Dendritic cell treated with granulocyte-macrophage colony-stimulating factor and Interleukin-4, amounts not matched to agents 40 ng/mL and 50 ng/mL, for 4 days (primary cell): ENCODE measurements around the gene PBX2.
"Not testable (repeated sequence)": the region's sequence is repeated elsewhere in the genome, so short reads cannot be mapped to it uniquely, and the experiment has no call there.

ENCODE experiments used
- H3K27ac Mint-ChIP-seq: one replicate; pipeline ENCODE4 v1.8.0; 2022; ENCODE audit warnings: mild to moderate bottlenecking, mixed read lengths
- H3K27me3 Mint-ChIP-seq: one replicate; pipeline ENCODE4 v1.8.0; 2022; ENCODE audit warnings: mild to moderate bottlenecking, mixed read lengths
- H3K36me3 Mint-ChIP-seq: one replicate; pipeline ENCODE4 v1.8.0; 2022; ENCODE audit warnings: low read depth, mixed read lengths
- H3K4me1 Mint-ChIP-seq: one replicate; pipeline ENCODE4 v1.8.0; 2022; ENCODE audit warnings: low read depth, mixed read lengths
- H3K4me3 Mint-ChIP-seq: one replicate; pipeline ENCODE4 v1.8.0; 2022; ENCODE audit warnings: mild to moderate bottlenecking, moderate library complexity, mixed read lengths
- H3K9me3 Mint-ChIP-seq: one replicate; pipeline ENCODE4 v1.8.0; 2022; ENCODE audit warnings: mixed read lengths
- intact Hi-C: fragments of 100-400 bp; cut with micrococcal nuclease; formaldehyde crosslinking; loops from one replicate; pipeline ENCODE4 v1.15.0; 2022

PBX2 gene

GRCh38 chr6:32149092-32149755, 40.8 kb downstream of the PBX2 start:
- intact Hi-C loops, result no loop called here
- H3K4me1 Mint-ChIP-seq, result peaks cover 39% of the 10 kb centered on the region
- H3K36me3 Mint-ChIP-seq, result no peaks in the 10 kb centered on the region
- peak overlapping the region; percentile 80 for H3K4me3 Mint-ChIP-seq
- H3K27ac Mint-ChIP-seq, result peak overlapping the region; percentile 69
- no peaks in the 10 kb centered on the region for H3K9me3 Mint-ChIP-seq
- peaks cover 81% of the 10 kb centered on the region for H3K27me3 Mint-ChIP-seq

- no peaks in the 10 kb centered on the region for H3K9me3 Mint-ChIP-seq
- H3K4me3 Mint-ChIP-seq, result peak overlapping the region; percentile 80
- H3K36me3 Mint-ChIP-seq, result no peaks in the 10 kb centered on the region
- H3K27me3 Mint-ChIP-seq, result peaks cover 76% of the 10 kb centered on the region
- peaks cover 31% of the 10 kb centered on the region for H3K4me1 Mint-ChIP-seq
- intact Hi-C loops, result no loop called here
- H3K27ac Mint-ChIP-seq, result peak overlapping the region; percentile 69
Measured at GRCh38 chr6:32148289-32149091, 41.5 kb downstream of the PBX2 start.

- H3K9me3 Mint-ChIP-seq, result no peaks in the 10 kb centered on the region
- peaks cover 67% of the 10 kb centered on the region for H3K27me3 Mint-ChIP-seq
- H3K36me3 Mint-ChIP-seq, result no peaks in the 10 kb centered on the region
- H3K4me3 Mint-ChIP-seq, result peak overlapping the region; percentile 80
- H3K27ac Mint-ChIP-seq, result peak overlapping the region; percentile 69
- intact Hi-C loops, result no loop called here
- H3K4me1 Mint-ChIP-seq, result peaks cover 24% of the 10 kb centered on the region
Measured at GRCh38 chr6:32147401-32148132, 42.4 kb downstream of the PBX2 start.

GRCh38 chr6:32146687-32147086, 43.3 kb downstream of the PBX2 start:
- peaks cover 31% of the 10 kb centered on the region for H3K4me1 Mint-ChIP-seq
- intact Hi-C loops, result no loop called here
- H3K27me3 Mint-ChIP-seq, result peaks cover 63% of the 10 kb centered on the region
- H3K9me3 Mint-ChIP-seq, result no peaks in the 10 kb centered on the region
- H3K4me3 Mint-ChIP-seq, result no peak overlapping the region
- H3K36me3 Mint-ChIP-seq, result no peaks in the 10 kb centered on the region
- no peak overlapping the region for H3K27ac Mint-ChIP-seq

- Mint-ChIP-seq H3K27ac (no peak overlapping the region), H3K4me1 (peaks cover 30% of the 10 kb centered on the region), H3K4me3 (no peak overlapping the region), H3K36me3 (no peaks in the 10 kb centered on the region), H3K27me3 (peaks cover 61% of the 10 kb centered on the region), H3K9me3 (no peaks in the 10 kb centered on the region)
- intact Hi-C loops, result no loop called here
Measured at GRCh38 chr6:32146287-32146686, 43.7 kb downstream of the PBX2 start.

- peaks cover 27% of the 10 kb centered on the region for H3K4me1 Mint-ChIP-seq
- intact Hi-C loops, H3K27ac Mint-ChIP-seq, H3K9me3 Mint-ChIP-seq, H3K4me3 Mint-ChIP-seq, H3K36me3 Mint-ChIP-seq: not testable (repeated sequence)
- H3K27me3 Mint-ChIP-seq, result peaks cover 43% of the 10 kb centered on the region
Measured at GRCh38 chr6:32144238-32144637, 45.8 kb downstream of the PBX2 start.

- intact Hi-C loops, result no loop called here
- peaks cover 12% of the 10 kb centered on the region for H3K27me3 Mint-ChIP-seq
- no peaks in the 10 kb centered on the region for H3K36me3 Mint-ChIP-seq
- H3K27ac Mint-ChIP-seq, result no peak overlapping the region
- peaks cover 10% of the 10 kb centered on the region for H3K4me1 Mint-ChIP-seq
- no peaks in the 10 kb centered on the region for H3K9me3 Mint-ChIP-seq
- no peak overlapping the region for H3K4me3 Mint-ChIP-seq
Measured at GRCh38 chr6:32140420-32141046, 49.5 kb downstream of the PBX2 start.

- no peak overlapping the region for H3K27ac Mint-ChIP-seq
- H3K36me3 Mint-ChIP-seq, result no peaks in the 10 kb centered on the region
- intact Hi-C loops, result no loop called here
- H3K4me1 Mint-ChIP-seq, result peaks cover 10% of the 10 kb centered on the region
- no peaks in the 10 kb centered on the region for H3K9me3 Mint-ChIP-seq
- peaks cover 17% of the 10 kb centered on the region for H3K27me3 Mint-ChIP-seq
- H3K4me3 Mint-ChIP-seq, result no peak overlapping the region
Measured at GRCh38 chr6:32139590-32139989, 50.4 kb downstream of the PBX2 start.

- intact Hi-C loops, result no loop called here
- H3K4me1 Mint-ChIP-seq, result peaks cover 10% of the 10 kb centered on the region
Measured at GRCh38 chr6:32137454-32137853, 52.5 kb downstream of the PBX2 start.

More at GRCh38 chr6:32137454-32137853, 52.5 kb downstream of the PBX2 start:
- peaks cover 24% of the 10 kb centered on the region for H3K27me3 Mint-ChIP-seq
- H3K4me3 Mint-ChIP-seq, result no peak overlapping the region
- no peak overlapping the region for H3K27ac Mint-ChIP-seq
- no peaks in the 10 kb centered on the region for H3K9me3 Mint-ChIP-seq
- H3K36me3 Mint-ChIP-seq, result no peaks in the 10 kb centered on the region
